Mammary epithelial cell (primary cell): ENCODE data around the gene CEP55.

Experiments
- EZH2 ChIP-seq: IDR thresholded peaks from 2 replicates; pipeline ENCODE4 v1.6.1; 2012; ENCODE audit warnings: low read length, inconsistent platforms, borderline replicate concordance
- TF ChIP-seq, protein P1 (sequence below), 2 donors: IDR thresholded peaks in 1 of 2; conservative IDR thresholded peaks in 1 of 2; 2 replicates each; pipeline ENCODE4 v1.5.1; 2011 to 2012; ENCODE audit warnings: inconsistent platforms in 2 of 2, low read length in 2 of 2, mild to moderate bottlenecking in 2 of 2, control low read depth in 1 of 2, low read depth in 1 of 2; ENCODE audit not compliant: insufficient read depth in 1 of 2; ENCODE audit errors: extremely low read depth in 1 of 2

DNA sequence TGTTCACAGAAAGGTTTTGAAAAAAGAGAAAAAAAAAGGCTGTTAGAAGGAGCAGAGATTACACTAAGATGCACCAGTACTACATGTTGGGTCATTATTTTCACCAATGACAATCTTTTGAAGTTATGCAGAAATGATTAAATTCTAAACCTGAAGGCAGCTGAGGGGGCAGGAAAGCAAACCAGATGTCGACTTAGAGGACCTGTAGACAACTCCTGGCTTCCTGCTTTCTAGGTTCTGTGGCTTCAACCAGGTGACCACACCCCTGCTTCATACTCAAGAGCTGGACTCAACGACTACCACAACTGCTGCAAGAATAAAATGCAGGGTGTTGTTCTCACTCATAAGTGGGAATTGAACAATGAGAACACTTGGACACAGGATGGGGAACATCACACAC, 44.3 kb upstream of the CEP55 start:
- TF ChIP-seq, protein P1, sequence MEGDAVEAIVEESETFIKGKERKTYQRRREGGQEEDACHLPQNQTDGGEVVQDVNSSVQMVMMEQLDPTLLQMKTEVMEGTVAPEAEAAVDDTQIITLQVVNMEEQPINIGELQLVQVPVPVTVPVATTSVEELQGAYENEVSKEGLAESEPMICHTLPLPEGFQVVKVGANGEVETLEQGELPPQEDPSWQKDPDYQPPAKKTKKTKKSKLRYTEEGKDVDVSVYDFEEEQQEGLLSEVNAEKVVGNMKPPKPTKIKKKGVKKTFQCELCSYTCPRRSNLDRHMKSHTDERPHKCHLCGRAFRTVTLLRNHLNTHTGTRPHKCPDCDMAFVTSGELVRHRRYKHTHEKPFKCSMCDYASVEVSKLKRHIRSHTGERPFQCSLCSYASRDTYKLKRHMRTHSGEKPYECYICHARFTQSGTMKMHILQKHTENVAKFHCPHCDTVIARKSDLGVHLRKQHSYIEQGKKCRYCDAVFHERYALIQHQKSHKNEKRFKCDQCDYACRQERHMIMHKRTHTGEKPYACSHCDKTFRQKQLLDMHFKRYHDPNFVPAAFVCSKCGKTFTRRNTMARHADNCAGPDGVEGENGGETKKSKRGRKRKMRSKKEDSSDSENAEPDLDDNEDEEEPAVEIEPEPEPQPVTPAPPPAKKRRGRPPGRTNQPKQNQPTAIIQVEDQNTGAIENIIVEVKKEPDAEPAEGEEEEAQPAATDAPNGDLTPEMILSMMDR (conservative IDR thresholded peaks at IDR 0.05 in 1 of 2, IDR thresholded peaks at IDR 0.05 in 1 of 2; ENCODE audit: extremely low read depth in 1 of 2, insufficient read depth in 1 of 2, low read depth in 1 of 2, low read length in 2 of 2), result no peak
- no peak for TF ChIP-seq EZH2
